ENCODE results near the gene ALDH1L1.

Gene ALDH1L1

GRCh38 chr3:126061301-126062032 is 118.9 kb downstream of the ALDH1L1 start:
- H4K20me1 ChIP-seq (ENCODE audit: insufficient read depth, low read length), result no peaks in the 10 kb centered on the region
- H3K4me1 ChIP-seq (ENCODE audit: low read length), result no peaks in the 10 kb centered on the region
- no peak overlapping the region for H3K4me2 ChIP-seq (ENCODE audit: low read depth, low read length)
- H3F3A ChIP-seq (ENCODE audit: insufficient read depth, low read length), result no peaks in the 10 kb centered on the region
- no peaks in the 10 kb centered on the region for H3K9me2 ChIP-seq (replicated peaks; ENCODE audit: insufficient read depth, low read length)
- no peak overlapping the region for H2AFZ ChIP-seq (ENCODE audit: low read length)
- H3K27me3 ChIP-seq (replicated peaks; ENCODE audit: insufficient read depth, low read length), result no peaks in the 10 kb centered on the region
- no peaks in the 10 kb centered on the region for H3K9me3 ChIP-seq (replicated peaks; ENCODE audit: insufficient read depth, low read length)
- TF ChIP-seq CTCF (IDR thresholded peaks at IDR 0.05; ENCODE audit: low read length) (no peak), EZH2 (optimal IDR thresholded peaks at IDR 0.05; ENCODE audit: low read depth, low read length) (no peak), EZH2phosphoT487 (IDR thresholded peaks at IDR 0.05; ENCODE audit: low read length) (no peak)
- DNase-seq, result no peak
- no peak overlapping the region for H3K9ac ChIP-seq (ENCODE audit: low read length)
- H3K36me3 ChIP-seq (replicated peaks; ENCODE audit: insufficient read depth, low read length), result no peaks in the 10 kb centered on the region
- no peak overlapping the region for H3K4me3 ChIP-seq (ENCODE audit: low read length)
- H3K79me2 ChIP-seq (ENCODE audit: low read length), result no peaks in the 10 kb centered on the region
- H3K27ac ChIP-seq (ENCODE audit: low read length), result no peak overlapping the region

GRCh38 chr3:126060613-126061145 is 119.7 kb downstream of the ALDH1L1 start:
- Histone ChIP-seq H4K20me1 (ENCODE audit: insufficient read depth, low read length) (no peaks in the 10 kb centered on the region), H2AFZ (ENCODE audit: low read length) (no peak overlapping the region)
- DNase-seq, result no peak

GRCh38 chr3:126058666-126059065 is 121.7 kb downstream of the ALDH1L1 start:
- no peaks in the 10 kb centered on the region for H3K79me2 ChIP-seq (ENCODE audit: low read length)
- H3K9ac ChIP-seq (ENCODE audit: low read length), result no peak overlapping the region
- H2AFZ ChIP-seq (ENCODE audit: low read length), result no peak overlapping the region
- no peaks in the 10 kb centered on the region for H3F3A ChIP-seq (ENCODE audit: insufficient read depth, low read length)
- H3K4me1 ChIP-seq (ENCODE audit: low read length), result no peaks in the 10 kb centered on the region
- H3K27me3 ChIP-seq (replicated peaks; ENCODE audit: insufficient read depth, low read length), result no peaks in the 10 kb centered on the region
- H3K9me2 ChIP-seq (replicated peaks; ENCODE audit: insufficient read depth, low read length), result no peaks in the 10 kb centered on the region
- no peak overlapping the region for H3K27ac ChIP-seq (ENCODE audit: low read length)
- no peak overlapping the region for H3K4me2 ChIP-seq (ENCODE audit: low read depth, low read length)
- H3K36me3 ChIP-seq (replicated peaks; ENCODE audit: insufficient read depth, low read length), result no peaks in the 10 kb centered on the region
- no peak for DNase-seq
- TF ChIP-seq EZH2phosphoT487 (IDR thresholded peaks at IDR 0.05; ENCODE audit: low read length) (no peak), CTCF (IDR thresholded peaks at IDR 0.05; ENCODE audit: low read length) (no peak), EZH2 (optimal IDR thresholded peaks at IDR 0.05; ENCODE audit: low read depth, low read length) (no peak)
- no peak overlapping the region for H3K4me3 ChIP-seq (ENCODE audit: low read length)
- H3K9me3 ChIP-seq (replicated peaks; ENCODE audit: insufficient read depth, low read length), result no peaks in the 10 kb centered on the region
- no peaks in the 10 kb centered on the region for H4K20me1 ChIP-seq (ENCODE audit: insufficient read depth, low read length)

More at GRCh38 chr3:126060613-126061145, 119.7 kb downstream of the ALDH1L1 start:
- no peaks in the 10 kb centered on the region for H3K4me1 ChIP-seq (ENCODE audit: low read length)
- H3K9ac ChIP-seq (ENCODE audit: low read length), result no peak overlapping the region
- no peaks in the 10 kb centered on the region for H3K9me3 ChIP-seq (replicated peaks; ENCODE audit: insufficient read depth, low read length)
- H3K27ac ChIP-seq (ENCODE audit: low read length), result no peak overlapping the region
- H3K9me2 ChIP-seq (replicated peaks; ENCODE audit: insufficient read depth, low read length), result no peaks in the 10 kb centered on the region
- no peak overlapping the region for H3K4me2 ChIP-seq (ENCODE audit: low read depth, low read length)
- no peaks in the 10 kb centered on the region for H3K36me3 ChIP-seq (replicated peaks; ENCODE audit: insufficient read depth, low read length)
- no peaks in the 10 kb centered on the region for H3K79me2 ChIP-seq (ENCODE audit: low read length)
- no peaks in the 10 kb centered on the region for H3K27me3 ChIP-seq (replicated peaks; ENCODE audit: insufficient read depth, low read length)
- TF ChIP-seq EZH2 (optimal IDR thresholded peaks at IDR 0.05; ENCODE audit: low read depth, low read length) (no peak), CTCF (IDR thresholded peaks at IDR 0.05; ENCODE audit: low read length) (no peak), EZH2phosphoT487 (IDR thresholded peaks at IDR 0.05; ENCODE audit: low read length) (no peak)
- H3K4me3 ChIP-seq (ENCODE audit: low read length), result no peak overlapping the region
- H3F3A ChIP-seq (ENCODE audit: insufficient read depth, low read length), result no peaks in the 10 kb centered on the region
